Cardiac muscle cell (in vitro differentiated cells and primary cell): ENCODE results near the gene HNRNPC. TPM values are rescaled to one million over a fixed set of nuclear protein-coding genes. Genes with fewer than 3 reads are reported as not detected.
"Not testable (repeated sequence)": the region's sequence is repeated elsewhere in the genome, so short reads cannot be mapped to it uniquely, and the experiment has no call there.

ENCODE experiments used
- DNase-seq, 2 donors: peaks; one replicate each; pipeline versions ENCODE4 v3.0.0 to v3.0.0-alpha.2; 2010 to 2017; ENCODE audit warnings: low read depth in 1 of 2, low spot score in 1 of 2
- H3K27ac ChIP-seq: fragments of 200-600 bp; sonication (generic); 2 replicates; pipeline ENCODE4 v1.5.1; 2016
- H3K27me3 ChIP-seq: fragments of 200-600 bp; sonication (generic); 2 replicates; pipeline ENCODE4 v1.6.0; 2016; ENCODE audit warnings: control low read depth
- H3K36me3 ChIP-seq: fragments of 200-600 bp; sonication (generic); 2 replicates; pipeline ENCODE4 v1.5.1; 2016; ENCODE audit warnings: control low read depth
- H3K4me1 ChIP-seq: fragments of 200-600 bp; sonication (generic); 2 replicates; pipeline ENCODE4 v1.8.1; 2017; ENCODE audit warnings: low read depth, mild to moderate bottlenecking, mixed run types
- H3K4me3 ChIP-seq: fragments of 200-600 bp; sonication (generic); 2 replicates; pipeline ENCODE4 v1.5.1; 2016; ENCODE audit warnings: mild to moderate bottlenecking
- H3K9me3 ChIP-seq: fragments of 200-600 bp; sonication (generic); 2 replicates; pipeline ENCODE4 v1.5.1; 2017; ENCODE audit warnings: low read depth, mild to moderate bottlenecking, control low read depth
- CTCF ChIP-seq: IDR thresholded peaks from 2 replicates; pipeline ENCODE4 v1.5.1; 2012; ENCODE audit warnings: low read depth, mild to moderate bottlenecking, low read length
- polyA plus RNA-seq: library from polyadenylated mRNA; unstranded; fragments of >200 nt; fragmentation: Nextera tagmentation; extraction: Ambion mirVana; gene quantifications from 2 replicates; pipeline ENCODE4 v1.2.1, GENCODE V29; 2016
- total RNA-seq: library from RNA; depleted of rRNA; stranded (reverse); fragments of >200 nt; gene quantifications from 2 replicates; pipeline ENCODE4 v1.2.3, GENCODE V29; 2016

The HNRNPC gene
- total and polyA plus RNA-seq, 2 experiments from 2014 or later = 650 to 928 TPM

- peaks cover 55% of the 10 kb centered on the region for H3K36me3 ChIP-seq
- H3K27ac ChIP-seq = no peak overlapping the region
- H3K9me3 ChIP-seq = no peaks in the 10 kb centered on the region
- no peaks in the 10 kb centered on the region for H3K27me3 ChIP-seq
- no peak for TF ChIP-seq CTCF
- no peak for DNase-seq
- peaks cover 34% of the 10 kb centered on the region for H3K4me1 ChIP-seq
- no peak overlapping the region for H3K4me3 ChIP-seq
Observed at GRCh38 chr14:21258889-21259787, 10.1 kb downstream of the HNRNPC start.

GRCh38 chr14:21258005-21258888, 11.0 kb downstream of the HNRNPC start:
- no peaks in the 10 kb centered on the region for H3K9me3 ChIP-seq
- no peak for TF ChIP-seq CTCF
- H3K27ac ChIP-seq = peak overlapping the region; percentile 10
- peaks cover 25% of the 10 kb centered on the region for H3K4me1 ChIP-seq
- DNase-seq = no peak
- peaks cover 54% of the 10 kb centered on the region for H3K36me3 ChIP-seq
- H3K4me3 ChIP-seq = no peak overlapping the region
- H3K27me3 ChIP-seq = no peaks in the 10 kb centered on the region

DNA sequence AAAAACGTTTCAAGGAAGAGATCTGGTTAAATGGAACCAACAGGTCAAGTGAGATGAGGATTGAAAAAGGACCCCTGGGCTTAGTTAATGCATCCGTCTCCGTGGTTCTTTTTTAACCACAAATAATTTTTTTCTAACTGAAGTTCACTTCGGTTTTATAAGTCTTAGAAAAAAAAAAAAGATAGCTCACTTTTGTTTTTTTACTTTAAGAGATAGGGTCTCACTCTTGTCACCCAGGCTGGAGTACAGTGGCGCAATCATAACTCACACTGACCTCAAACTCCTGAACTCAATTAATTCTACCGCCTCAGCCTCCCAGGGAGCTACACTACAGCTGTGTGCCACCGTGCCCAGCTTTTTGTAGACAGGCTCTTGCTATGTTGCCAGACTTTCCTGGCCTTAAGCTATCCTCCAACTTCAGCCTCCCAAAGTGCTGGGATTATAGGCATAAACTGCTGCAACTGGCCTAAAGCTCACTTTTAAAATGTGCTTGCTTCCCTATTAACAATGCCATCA, 11.8 kb downstream of the HNRNPC start:
- peak in 1 of 2 donors; percentile 53 for DNase-seq
- H3K4me1 ChIP-seq = peaks cover 17% of the 10 kb centered on the region
- no peaks in the 10 kb centered on the region for H3K9me3 ChIP-seq
- no peak for TF ChIP-seq CTCF
- peak overlapping the region; percentile 10 for H3K27ac ChIP-seq
- peaks cover 52% of the 10 kb centered on the region for H3K36me3 ChIP-seq
- no peaks in the 10 kb centered on the region for H3K27me3 ChIP-seq
- no peak overlapping the region for H3K4me3 ChIP-seq

DNA sequence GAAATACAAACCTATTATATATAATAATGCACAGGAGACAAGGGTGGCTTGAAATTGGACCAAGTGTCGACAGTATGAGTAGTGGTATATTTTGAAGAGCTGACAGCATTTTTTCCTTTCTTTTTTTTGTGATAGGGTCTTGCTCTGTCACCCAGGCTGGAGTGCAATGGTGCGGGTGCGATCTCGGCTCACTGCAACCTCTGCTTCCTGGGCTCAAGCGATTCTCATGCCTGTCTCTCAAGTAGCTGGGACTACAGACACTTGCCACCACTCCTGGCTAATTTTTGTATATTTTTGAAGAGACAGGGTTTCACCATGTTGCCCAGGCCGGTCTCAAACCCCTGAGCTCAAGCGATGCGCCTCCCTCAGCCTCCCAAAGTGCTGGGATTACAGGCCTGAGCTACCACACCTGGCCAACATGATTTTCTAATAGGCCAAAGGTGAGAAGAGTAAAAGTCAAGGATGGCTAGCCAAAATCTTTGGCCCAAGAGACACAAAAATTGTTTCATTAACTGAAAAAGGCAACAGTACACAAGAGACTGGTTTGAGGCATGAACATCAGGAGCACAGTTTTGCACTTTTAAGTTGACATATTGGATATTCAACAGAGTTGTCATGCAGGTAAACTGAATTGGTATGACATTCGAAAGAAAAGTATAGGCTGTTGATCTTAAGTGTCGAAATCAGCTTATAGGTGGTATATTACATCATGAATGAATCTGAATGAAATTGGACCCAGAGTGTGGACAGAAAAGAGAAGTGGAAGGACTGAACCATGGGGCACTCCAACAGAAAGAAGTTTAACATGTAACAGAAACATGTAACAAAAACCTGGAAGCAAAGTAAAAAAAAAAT, 12.5 kb downstream of the HNRNPC start:
- no peak for DNase-seq
- H3K36me3 ChIP-seq = peaks cover 53% of the 10 kb centered on the region
- H3K27me3 ChIP-seq = no peaks in the 10 kb centered on the region
- H3K4me3 ChIP-seq = no peak overlapping the region
- peak overlapping the region; percentile 31 for H3K27ac ChIP-seq
- H3K4me1 ChIP-seq = peaks cover 14% of the 10 kb centered on the region
- TF ChIP-seq CTCF = no peak
- H3K9me3 ChIP-seq = no peaks in the 10 kb centered on the region

- peak overlapping the region; percentile 31 for H3K27ac ChIP-seq
- peaks cover 14% of the 10 kb centered on the region for H3K4me1 ChIP-seq
- H3K27me3 ChIP-seq, H3K4me3 ChIP-seq, DNase-seq, H3K9me3 ChIP-seq: not testable (repeated sequence)
- peaks cover 50% of the 10 kb centered on the region for H3K36me3 ChIP-seq
Observed at GRCh38 chr14:21256102-21256447, 13.2 kb downstream of the HNRNPC start.
